ENCODE results near the gene NME3. TPM values are rescaled to one million over a fixed set of nuclear protein-coding genes. Genes with fewer than 3 reads are reported as not detected.

NME3 gene
- total RNA-seq, 1 experiment from 2014 or later, result 86.8 TPM

GRCh38 chr16:1724491-1724890, 46.9 kb downstream of the NME3 start (continued):
- TF ChIP-seq ESRRA (CRISPR knock-in tag; IDR thresholded peaks at IDR 0.05; ENCODE audit: borderline replicate concordance), result no peak
- TF ChIP-seq TP53 (CRISPR knock-in tag; IDR thresholded peaks at IDR 0.05), result no peak
- TF ChIP-seq NFYB (CRISPR knock-in tag; conservative IDR thresholded peaks at IDR 0.05; ENCODE audit: low read depth), result no peak

- Mint-ChIP-seq H3K9me3 (no peaks in the 10 kb centered on the region), H3K4me1 (0 out of 2 replicates have a peak, but pooled peaks cover 3% of the 10 kb centered on the region), H3K36me3 (no peaks in the 10 kb centered on the region), H3K27me3 (ENCODE audit: low read depth) (no peaks in the 10 kb centered on the region), H3K4me3 (no peak overlapping the region), H3K27ac (no peak overlapping the region)
- TF ChIP-seq CTCF (IDR thresholded peaks at IDR 0.05), result peak; percentile 69
- no peak for TF ChIP-seq ETV6 (CRISPR knock-in tag; IDR thresholded peaks at IDR 0.05)
- no peak for TF ChIP-seq SMAD4 (CRISPR knock-in tag; IDR thresholded peaks at IDR 0.05)
- TF ChIP-seq E2F5 (CRISPR knock-in tag; IDR thresholded peaks at IDR 0.05), result no peak
- no peak for TF ChIP-seq ATF3 (CRISPR knock-in tag; conservative IDR thresholded peaks at IDR 0.05)
- peak; percentile 71 for ATAC-seq
- ChIA-PET CTCF (interaction anchor here (0.5 to 2.7 kb wide), 34 partner anchors 8 to 381 kb away, joined by 3 to 45 read pairs (median 4); partner anchors contain the start of genes CCDC154, CRAMP1, EME2 and IFT140), POLR2A (no interaction called here)
- DNase-seq (ENCODE audit: low spot score), result peak; percentile 65
These were observed 47.7 kb downstream of the NME3 start for GRCh38 chr16:1723450-1724147.

GRCh38 chr16:1721372-1721771, 50.0 kb downstream of the NME3 start:
- Mint-ChIP-seq H3K4me3 (no peak overlapping the region), H3K36me3 (no peaks in the 10 kb centered on the region), H3K27ac (no peak overlapping the region), H3K4me1 (0 out of 2 replicates have a peak, but pooled peaks cover 3% of the 10 kb centered on the region), H3K27me3 (ENCODE audit: low read depth) (no peaks in the 10 kb centered on the region), H3K9me3 (no peaks in the 10 kb centered on the region)
- DNase-seq (ENCODE audit: low spot score) (no peak), ATAC-seq (no peak)
- no peak for TF ChIP-seq AR (CRISPR knock-in tag; IDR thresholded peaks at IDR 0.05)
- 0 out of 2 replicates have a peak, but pooled peaks have one; percentile 14 for TF ChIP-seq ZNF121 (CRISPR knock-in tag; IDR thresholded peaks at IDR 0.05)
- CTCF ChIA-PET, result no interaction called here
- POLR2A ChIA-PET, result no interaction called here

Small RNA genes within 50 kb of the gene (microRNA-seq; reads per million reads assigned to microRNA genes)
- 14.7 reads per million, percentile 34 among the genes with 10 or more reads in this experiment for gene MIR3177 (ENCODE audit: borderline number of aligned reads)

Other genes with a start within 250 kb of the NME3 start
- gene TMEM204, start 237.9 kb downstream of the NME3 start, total RNA-seq (2021), result 0.18 to 0.35 TPM (median 0.30 TPM) in 3 replicates
- gene IFT140, start 159.5 kb downstream of the NME3 start, total RNA-seq (2021), result 27.0 to 31.0 TPM (median 28.9 TPM) in 3 replicates
- 24.0 to 27.4 TPM (median 25.9 TPM) in 3 replicates for gene CRAMP1, start 159.2 kb downstream of the NME3 start, total RNA-seq (2021)
- 150 to 169 TPM (median 157 TPM) in 3 replicates for gene JPT2, start 93.3 kb downstream of the NME3 start, total RNA-seq (2021)
- 59.7 to 72.3 TPM (median 63.2 TPM) in 3 replicates for gene MAPK8IP3, start 65.3 kb downstream of the NME3 start, total RNA-seq (2021)
- gene EME2, start 1.3 kb upstream of the NME3 start, total RNA-seq (2021), result 23.2 to 30.8 TPM (median 25.7 TPM) in 3 replicates
- 258 to 262 TPM (median 261 TPM) in 3 replicates for gene MRPS34, start 1.6 kb upstream of the NME3 start, total RNA-seq (2021)
- gene SPSB3, start 11.0 kb upstream of the NME3 start, total RNA-seq (2021), result 27.2 to 32.8 TPM (median 28.4 TPM) in 3 replicates
- gene NUBP2, start 11.4 kb upstream of the NME3 start, total RNA-seq (2021), result 76.4 to 89.2 TPM (median 77.6 TPM) in 3 replicates
- not detected in 3 replicates for gene IGFALS, start 22.2 kb upstream of the NME3 start, total RNA-seq (2021)
- gene HAGH, start 55.3 kb upstream of the NME3 start, total RNA-seq (2021), result 36.0 to 43.1 TPM (median 38.2 TPM) in 3 replicates
- gene FAHD1, start 55.7 kb upstream of the NME3 start, total RNA-seq (2021), result 14.3 to 19.5 TPM (median 19.4 TPM) in 3 replicates
- 1.4 to 3.9 TPM (median 3.3 TPM) in 3 replicates for gene MEIOB, start 100.6 kb upstream of the NME3 start, total RNA-seq (2021)
- gene HS3ST6, start 146.9 kb upstream of the NME3 start, total RNA-seq (2021), result 0.41 to 1.0 TPM (median 0.50 TPM) in 3 replicates
- 26.4 to 29.8 TPM (median 28.3 TPM) in 3 replicates for gene MSRB1, start 171.7 kb upstream of the NME3 start, total RNA-seq (2021)
- 0.77 to 1.1 TPM (median 0.96 TPM) in 3 replicates for gene RPL3L, start 183.1 kb upstream of the NME3 start, total RNA-seq (2021)
- 200 to 228 TPM (median 205 TPM) in 3 replicates for gene NDUFB10, start 188.0 kb upstream of the NME3 start, total RNA-seq (2021)
- 4,395 to 4,767 TPM (median 4,632 TPM) in 3 replicates for gene RPS2, start 193.3 kb upstream of the NME3 start, total RNA-seq (2021)
- gene RNF151, start 195.3 kb upstream of the NME3 start, total RNA-seq (2021), result 0.31 TPM in 1 of 3 replicates, not detected in the others
- gene TBL3, start 200.5 kb upstream of the NME3 start, total RNA-seq (2021), result 67.6 to 73.4 TPM (median 71.3 TPM) in 3 replicates
- gene NOXO1, start 209.9 kb upstream of the NME3 start, total RNA-seq (2021), result 5.7 to 7.7 TPM (median 6.9 TPM) in 3 replicates
- gene GFER, start 212.7 kb upstream of the NME3 start, total RNA-seq (2021), result 56.0 to 58.5 TPM (median 57.0 TPM) in 3 replicates
- gene SYNGR3, start 218.4 kb upstream of the NME3 start, total RNA-seq (2021), result 41.5 to 53.5 TPM (median 51.2 TPM) in 3 replicates
- gene ZNF598, start 238.3 kb upstream of the NME3 start, total RNA-seq (2021), result 53.9 to 66.4 TPM (median 55.5 TPM) in 3 replicates
- gene NPW, start 248.2 kb upstream of the NME3 start, total RNA-seq (2021), result 15.2 to 28.6 TPM (median 22.0 TPM) in 3 replicates